GM12878 (cell line): Measurements from ENCODE around the gene UBE2L5.

Source experiments
- CEBPB ChIP-seq, 2 experiments: fragments of 150-350 bp in 1 of 2; IDR thresholded peaks; 2 replicates each; pipeline ENCODE4 v1.6.1; 2012 to 2014; ENCODE audit warnings: low read depth in 2 of 2, low read length in 2 of 2, borderline replicate concordance in 1 of 2, inconsistent platforms in 1 of 2
- CTCF ChIP-seq, 3 experiments: IDR thresholded peaks in 2 of 3; conservative IDR thresholded peaks in 1 of 3; 2 replicates each; pipeline ENCODE4 v1.5.1; 2011; ENCODE audit warnings: low read depth in 3 of 3, low read length in 3 of 3, mild to moderate bottlenecking in 3 of 3, control low read depth in 2 of 3, moderate library complexity in 2 of 3, inconsistent platforms in 1 of 3, mixed read lengths in 1 of 3; ENCODE audit not compliant: control insufficient read depth in 2 of 3, insufficient read depth in 1 of 3; ENCODE audit errors: extremely low read depth in 1 of 3
- HDGF ChIP-seq: fragments of 450-650 bp; IDR thresholded peaks from 2 replicates; pipeline ENCODE4 v1.6.1; 2016; ENCODE audit warnings: antibody characterized with exemption
- MAX ChIP-seq: IDR thresholded peaks from 2 replicates; pipeline ENCODE4 v1.6.1; 2012; ENCODE audit warnings: low read depth, low read length, improper control_type of control experiment
- MXI1 ChIP-seq: fragments of 150-350 bp; IDR thresholded peaks from 2 replicates; pipeline ENCODE4 v1.6.1; 2011; ENCODE audit warnings: low read depth, mild to moderate bottlenecking, inconsistent platforms, low read length, improper control_type of control experiment
- RAD51 ChIP-seq: fragments of 450-650 bp; IDR thresholded peaks from 2 replicates; pipeline ENCODE4 v1.6.1; 2016; ENCODE audit warnings: moderate library complexity, mild to moderate bottlenecking, inconsistent platforms

GRCh38 chr13:30450066-30450465, 27.8 kb downstream of the UBE2L5 start:
- TF ChIP-seq CTCF (IDR thresholded peaks at IDR 0.05 in 2 of 3, conservative IDR thresholded peaks at IDR 0.05 in 1 of 3; ENCODE audit: control insufficient read depth in 2 of 3, extremely low read depth in 1 of 3, insufficient read depth in 1 of 3, low read depth in 3 of 3, low read length in 3 of 3) (no peak), MAX (no peak), RAD51 (no peak), HDGF (no peak), MXI1 (no peak), CEBPB (IDR thresholded peaks at IDR 0.05; ENCODE audit: borderline replicate concordance in 1 of 2, low read depth in 2 of 2, low read length in 2 of 2) (no peak)
